PC-9 (cell line): Measurements from ENCODE around the gene CHAF1B.

ENCODE experiments used
- EZH2 ChIP-seq: fragments of 200-600 bp; sonication (generic); IDR thresholded peaks from 2 replicates; pipeline ENCODE4 v1.8.0; 2017; ENCODE audit warnings: antibody characterized with exemption, low read depth
- TF ChIP-seq, protein P1 (sequence below): fragments of 200-600 bp; sonication (generic); conservative IDR thresholded peaks from 2 replicates; pipeline ENCODE4 v1.6.1; 2017; ENCODE audit warnings: mixed run types, antibody characterized with exemption, mild to moderate bottlenecking, moderate library complexity

DNA sequence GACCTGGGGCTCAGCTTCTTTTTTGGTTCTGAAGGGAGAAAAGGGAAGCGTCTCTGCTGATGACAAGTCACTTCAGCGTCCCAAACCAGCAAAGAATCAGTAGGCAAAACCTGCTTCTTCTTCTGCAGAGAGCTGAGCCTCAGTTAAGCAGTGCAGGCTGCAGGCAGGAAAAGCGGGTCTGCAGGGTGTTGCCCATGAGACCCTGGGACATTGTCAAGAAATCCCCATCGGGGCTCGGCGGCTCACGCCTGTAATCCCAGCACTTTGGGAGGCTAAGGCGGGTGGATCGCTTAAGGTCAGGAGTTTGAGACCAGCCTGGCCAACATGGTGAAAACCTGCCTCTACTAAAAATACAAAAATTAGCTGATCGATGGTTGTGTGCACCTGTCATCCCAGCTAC is 78.0 kb downstream of the CHAF1B start:
- TF ChIP-seq, protein P1, sequence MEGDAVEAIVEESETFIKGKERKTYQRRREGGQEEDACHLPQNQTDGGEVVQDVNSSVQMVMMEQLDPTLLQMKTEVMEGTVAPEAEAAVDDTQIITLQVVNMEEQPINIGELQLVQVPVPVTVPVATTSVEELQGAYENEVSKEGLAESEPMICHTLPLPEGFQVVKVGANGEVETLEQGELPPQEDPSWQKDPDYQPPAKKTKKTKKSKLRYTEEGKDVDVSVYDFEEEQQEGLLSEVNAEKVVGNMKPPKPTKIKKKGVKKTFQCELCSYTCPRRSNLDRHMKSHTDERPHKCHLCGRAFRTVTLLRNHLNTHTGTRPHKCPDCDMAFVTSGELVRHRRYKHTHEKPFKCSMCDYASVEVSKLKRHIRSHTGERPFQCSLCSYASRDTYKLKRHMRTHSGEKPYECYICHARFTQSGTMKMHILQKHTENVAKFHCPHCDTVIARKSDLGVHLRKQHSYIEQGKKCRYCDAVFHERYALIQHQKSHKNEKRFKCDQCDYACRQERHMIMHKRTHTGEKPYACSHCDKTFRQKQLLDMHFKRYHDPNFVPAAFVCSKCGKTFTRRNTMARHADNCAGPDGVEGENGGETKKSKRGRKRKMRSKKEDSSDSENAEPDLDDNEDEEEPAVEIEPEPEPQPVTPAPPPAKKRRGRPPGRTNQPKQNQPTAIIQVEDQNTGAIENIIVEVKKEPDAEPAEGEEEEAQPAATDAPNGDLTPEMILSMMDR = no peak
- TF ChIP-seq EZH2 = no peak
